Psoas muscle (tissue), 8 donors: ENCODE data around the gene MYRIP. TPM values are rescaled to one million over a fixed set of nuclear protein-coding genes. Genes with fewer than 3 reads are reported as not detected.
"Not testable (repeated sequence)": the region's sequence is repeated elsewhere in the genome, so short reads cannot be mapped to it uniquely, and the experiment has no call there.

Experiments
- ATAC-seq, 4 donors: fragments of 200-7000 bp; cut with Tn5 transposase; one replicate each; pipeline ENCODE4 v1.9.1; 2020; ENCODE audit warnings: moderate library complexity in 3 of 4, mild to moderate bottlenecking in 2 of 4
- DNase-seq, 2 donors: peaks; one replicate each; pipeline ENCODE4 v3.0.0-alpha.2; 2020
- H3K27ac ChIP-seq: fragments of 200-600 bp; one replicate; pipeline ENCODE4 v1.8.0; 2022
- H3K27me3 ChIP-seq, 3 donors: fragments of 200-600 bp in 1 of 3; one replicate each; pipeline versions ENCODE4 v1.6.1 to v1.8.0; 2013 to 2022; ENCODE audit warnings: low read length in 2 of 3, mild to moderate bottlenecking in 2 of 3, moderate library complexity in 1 of 3; ENCODE audit not compliant: insufficient read depth in 3 of 3
- H3K36me3 ChIP-seq, 2 donors: fragments of 200-600 bp in 1 of 2; one replicate each; pipeline versions ENCODE4 v1.6.1 to v1.8.0; 2013 to 2022; ENCODE audit warnings: low read depth in 1 of 2, mild to moderate bottlenecking in 1 of 2, moderate library complexity in 1 of 2; ENCODE audit not compliant: insufficient read depth in 1 of 2
- H3K4me1 ChIP-seq: fragments of 200-600 bp; one replicate; pipeline ENCODE4 v1.8.0; 2022
- H3K4me3 ChIP-seq: fragments of 200-600 bp; one replicate; pipeline ENCODE4 v1.8.0; 2022; ENCODE audit warnings: mild to moderate bottlenecking
- H3K9me3 ChIP-seq: fragments of 200-600 bp; one replicate; pipeline ENCODE4 v1.8.0; 2022
- CTCF ChIP-seq: fragments of 200-600 bp; IDR thresholded peaks from one replicate; pipeline ENCODE4 v1.8.0; 2022; ENCODE audit warnings: antibody characterized with exemption
- whole genome bisulfite sequencing, 3 donors: extraction: QIAGEN DNeasy Blood & Tissue Kit; methylation state at CpG; one replicate each; pipeline versions ENCODE4 v1.1.6 to v1.1.7; 2013; 5-methylcytosine and 5-hydroxymethylcytosine counted together
- intact Hi-C, 2 donors: fragments of 100-400 bp; cut with DNase I; formaldehyde crosslinking; loops; one replicate each; pipeline versions ENCODE4 v1.11.0 to v1.14.2; 2022
- polyA plus RNA-seq, 3 donors: library from polyadenylated mRNA; stranded (reverse); fragments of 200-250 nt; gene quantifications; one replicate each; pipeline ENCODE4 v1.2.3, GENCODE V29; 2013
- total RNA-seq, 4 donors: library from RNA; stranded (reverse); fragmentation: NEBNext Ultra II Directional in 2 of 4; extraction: Animal tissue kit (Norgen Biotek cat#: 25700) in 2 of 4; gene quantifications; one replicate each; pipeline versions ENCODE4 v1.2.1 to v1.2.4, GENCODE V29; 2021 to 2023
- donor health status: healthy with polysubstance abuse.
- donor health status: DM: no; HTN: no; CAD: no; lungs with moderate emphysema.
- donor health status: Bipolar disorder and iron deficiency.
- donor health status: healthy.
- donor health status: DM: yes; HTN: yes; CAD: no.
- donor health status: DM: no; HTN: no; CAD: no.
- donor health status: DM: no; HTN: no; CAD: no.
- donor health status: DM: yes; HTN: yes; CAD: no.

Gene MYRIP
- total and polyA plus RNA-seq, 7 donors: 0.35 to 2.8 (median 1.1) TPM

GRCh38 chr3:40079203-40079846 is 269.9 kb downstream of the MYRIP start:
- H3K36me3 ChIP-seq: no peaks in the 10 kb centered on the region
- no peak overlapping the region for H3K4me3 ChIP-seq
- TF ChIP-seq CTCF: no peak
- no peaks in the 10 kb centered on the region for H3K27me3 ChIP-seq
- intact Hi-C loops: no loop called here
- H3K27ac ChIP-seq: no peak overlapping the region
- ATAC-seq (no peak), DNase-seq (no peak)
- H3K4me1 ChIP-seq: no peaks in the 10 kb centered on the region
- WGBS, 3 donors: 52 to 62% (median 59%) methylated on average over 4 of the region's 4 CpGs
- peaks cover 7% of the 10 kb centered on the region for H3K9me3 ChIP-seq

GRCh38 chr3:40079847-40080240 is 270.4 kb downstream of the MYRIP start:
- Histone ChIP-seq H3K9me3 (peaks cover 7% of the 10 kb centered on the region), H3K36me3 (no peaks in the 10 kb centered on the region), H3K4me3 (no peak overlapping the region), H3K27ac (no peak overlapping the region), H3K27me3 (no peaks in the 10 kb centered on the region), H3K4me1 (no peaks in the 10 kb centered on the region)
- intact Hi-C loops: no loop called here
- no peak for DNase-seq
- no peak for TF ChIP-seq CTCF
- no peak for ATAC-seq

- ATAC-seq (no peak), DNase-seq (no peak)
- Histone ChIP-seq H3K27ac (no peak overlapping the region), H3K36me3 (no peaks in the 10 kb centered on the region), H3K9me3 (peaks cover 7% of the 10 kb centered on the region), H3K4me3 (no peak overlapping the region), H3K27me3 (no peaks in the 10 kb centered on the region), H3K4me1 (no peaks in the 10 kb centered on the region)
- intact Hi-C loops: no loop called here
- no peak for TF ChIP-seq CTCF
These were observed 273.7 kb downstream of the MYRIP start for GRCh38 chr3:40083066-40083465.

- H3K27me3 ChIP-seq, DNase-seq, H3K4me1 ChIP-seq, H3K9me3 ChIP-seq, H3K27ac ChIP-seq, ATAC-seq, H3K4me3 ChIP-seq, H3K36me3 ChIP-seq, intact Hi-C loops: not testable (repeated sequence)
- WGBS, 3 donors: 96 to 97% (median 97%) methylated on average over 6 to 12 of the region's 12 CpGs
These were observed 275.0 kb downstream of the MYRIP start for GRCh38 chr3:40084424-40084823.

- intact Hi-C loops: no loop called here
- H3K27me3 ChIP-seq: no peaks in the 10 kb centered on the region
- TF ChIP-seq CTCF: no peak
- H3K4me1 ChIP-seq: no peaks in the 10 kb centered on the region
- H3K9me3 ChIP-seq: no peaks in the 10 kb centered on the region
- DNase-seq (no peak), ATAC-seq (no peak)
- H3K36me3 ChIP-seq: no peaks in the 10 kb centered on the region
- H3K4me3 ChIP-seq: no peak overlapping the region
- 73 to 78% (median 77%) methylated on average over 7 of the region's 7 CpGs for WGBS, 3 donors
- no peak overlapping the region for H3K27ac ChIP-seq
These were observed 277.8 kb downstream of the MYRIP start for GRCh38 chr3:40086890-40087883.
